Mammary epithelial cell (primary cell): Measurements from ENCODE around the gene HAP1.

Experiments used
- CTCF ChIP-seq, 2 donors: IDR thresholded peaks in 1 of 2; conservative IDR thresholded peaks in 1 of 2; 2 replicates each; pipeline ENCODE4 v1.5.1; 2011 to 2012; ENCODE audit warnings: inconsistent platforms in 2 of 2, low read length in 2 of 2, mild to moderate bottlenecking in 2 of 2, control low read depth in 1 of 2, low read depth in 1 of 2; ENCODE audit not compliant: insufficient read depth in 1 of 2; ENCODE audit errors: extremely low read depth in 1 of 2
- EZH2 ChIP-seq: IDR thresholded peaks from 2 replicates; pipeline ENCODE4 v1.6.1; 2012; ENCODE audit warnings: low read length, inconsistent platforms, borderline replicate concordance

- TF ChIP-seq CTCF (conservative IDR thresholded peaks at IDR 0.05 in 1 of 2, IDR thresholded peaks at IDR 0.05 in 1 of 2; ENCODE audit: extremely low read depth in 1 of 2, insufficient read depth in 1 of 2, low read depth in 1 of 2, low read length in 2 of 2) (no peak), EZH2 (no peak)
Observed at GRCh38 chr17:41686281-41686680, 48.2 kb downstream of the HAP1 start.
